22Rv1 (cell line): ENCODE data around the gene DBNDD2.

Experiments
- ZFX ChIP-seq: fragments of 450-650 bp; IDR thresholded peaks from 2 replicates; pipeline ENCODE4 v1.6.1; 2017; ENCODE audit warnings: antibody characterized with exemption, borderline replicate concordance
- TF ChIP-seq, protein P1 (sequence below): fragments of 450-650 bp; IDR thresholded peaks from 2 replicates; pipeline ENCODE4 v1.5.1; 2017; ENCODE audit warnings: mild to moderate bottlenecking

DNA sequence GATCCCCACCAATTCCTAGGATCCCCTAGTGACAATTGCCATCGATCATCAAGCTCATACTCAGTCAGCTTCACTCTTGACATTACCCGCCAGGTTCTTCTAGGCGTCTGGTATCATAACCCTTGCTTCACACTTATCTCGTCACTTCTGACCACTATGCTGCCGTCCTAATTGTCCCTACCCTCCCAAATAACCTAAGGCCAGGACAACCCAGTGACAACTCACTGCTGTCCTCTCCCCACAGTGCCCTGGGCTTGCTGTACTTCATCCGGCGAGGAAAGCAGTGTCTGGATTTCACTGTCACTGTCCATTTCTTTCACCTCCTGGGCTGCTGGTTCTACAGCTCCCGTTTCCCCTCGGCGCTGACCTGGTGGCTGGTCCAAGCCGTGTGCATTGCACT is 41.5 kb upstream of the DBNDD2 start:
- TF ChIP-seq, protein P1, sequence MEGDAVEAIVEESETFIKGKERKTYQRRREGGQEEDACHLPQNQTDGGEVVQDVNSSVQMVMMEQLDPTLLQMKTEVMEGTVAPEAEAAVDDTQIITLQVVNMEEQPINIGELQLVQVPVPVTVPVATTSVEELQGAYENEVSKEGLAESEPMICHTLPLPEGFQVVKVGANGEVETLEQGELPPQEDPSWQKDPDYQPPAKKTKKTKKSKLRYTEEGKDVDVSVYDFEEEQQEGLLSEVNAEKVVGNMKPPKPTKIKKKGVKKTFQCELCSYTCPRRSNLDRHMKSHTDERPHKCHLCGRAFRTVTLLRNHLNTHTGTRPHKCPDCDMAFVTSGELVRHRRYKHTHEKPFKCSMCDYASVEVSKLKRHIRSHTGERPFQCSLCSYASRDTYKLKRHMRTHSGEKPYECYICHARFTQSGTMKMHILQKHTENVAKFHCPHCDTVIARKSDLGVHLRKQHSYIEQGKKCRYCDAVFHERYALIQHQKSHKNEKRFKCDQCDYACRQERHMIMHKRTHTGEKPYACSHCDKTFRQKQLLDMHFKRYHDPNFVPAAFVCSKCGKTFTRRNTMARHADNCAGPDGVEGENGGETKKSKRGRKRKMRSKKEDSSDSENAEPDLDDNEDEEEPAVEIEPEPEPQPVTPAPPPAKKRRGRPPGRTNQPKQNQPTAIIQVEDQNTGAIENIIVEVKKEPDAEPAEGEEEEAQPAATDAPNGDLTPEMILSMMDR, result no peak
- no peak for TF ChIP-seq ZFX
